AG09319 (cell line): ENCODE results near the gene TMEM190.

Experiments used
- DNase-seq: peaks from one replicate; pipeline ENCODE4 v3.0.0-alpha.2; 2010; ENCODE audit warnings: low read depth; ENCODE audit errors: extremely low read depth
- TF ChIP-seq, protein P1 (sequence below): IDR thresholded peaks from 2 replicates; pipeline ENCODE4 v1.5.1; 2011; ENCODE audit warnings: low read depth, mild to moderate bottlenecking, inconsistent platforms, low read length, moderate library complexity

TMEM190 gene

DNA sequence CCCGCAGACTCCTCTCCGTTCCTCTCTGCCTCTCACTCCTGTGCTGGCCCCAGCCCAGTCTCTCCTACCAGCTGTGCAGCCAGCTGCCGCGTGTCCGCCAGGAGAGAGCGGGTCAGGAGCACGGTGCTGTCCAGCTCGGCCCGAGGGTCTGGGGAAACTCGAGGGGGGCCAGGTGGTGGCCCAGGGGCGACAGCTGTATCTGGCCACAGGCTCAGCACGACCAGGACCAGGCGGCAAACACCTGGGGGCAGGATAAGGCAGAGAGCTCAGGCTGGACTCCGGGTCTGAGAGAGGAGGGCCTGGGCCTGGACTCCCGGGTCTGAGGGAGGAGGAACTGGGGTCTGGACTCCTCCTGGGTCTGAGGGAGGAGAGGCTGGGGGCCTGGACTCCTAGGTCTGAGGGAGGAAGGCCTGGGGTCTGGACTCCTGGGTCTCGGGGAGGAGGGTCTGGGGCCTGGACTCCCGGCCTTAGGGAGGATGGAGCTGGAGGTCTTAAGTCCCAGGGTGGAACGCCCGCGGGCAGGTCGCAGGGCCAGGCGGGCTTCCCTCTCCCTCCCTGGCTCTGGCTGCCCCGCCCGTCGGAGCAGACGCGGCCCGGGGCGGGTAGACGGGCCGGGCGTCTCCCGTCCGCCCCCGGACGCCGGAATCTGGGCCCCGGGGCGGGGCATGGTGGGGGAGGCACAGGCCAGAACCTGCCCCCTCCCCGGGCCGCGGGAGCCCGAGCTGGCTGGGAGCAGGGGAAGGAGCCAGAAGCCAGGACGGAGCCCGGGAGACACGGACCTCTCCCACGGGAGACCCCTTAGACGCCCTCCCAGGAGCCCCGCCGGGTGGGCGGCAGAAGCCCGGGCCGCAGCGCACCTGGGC lies 7.7 kb upstream of the TMEM190 start:
- TF ChIP-seq, protein P1, sequence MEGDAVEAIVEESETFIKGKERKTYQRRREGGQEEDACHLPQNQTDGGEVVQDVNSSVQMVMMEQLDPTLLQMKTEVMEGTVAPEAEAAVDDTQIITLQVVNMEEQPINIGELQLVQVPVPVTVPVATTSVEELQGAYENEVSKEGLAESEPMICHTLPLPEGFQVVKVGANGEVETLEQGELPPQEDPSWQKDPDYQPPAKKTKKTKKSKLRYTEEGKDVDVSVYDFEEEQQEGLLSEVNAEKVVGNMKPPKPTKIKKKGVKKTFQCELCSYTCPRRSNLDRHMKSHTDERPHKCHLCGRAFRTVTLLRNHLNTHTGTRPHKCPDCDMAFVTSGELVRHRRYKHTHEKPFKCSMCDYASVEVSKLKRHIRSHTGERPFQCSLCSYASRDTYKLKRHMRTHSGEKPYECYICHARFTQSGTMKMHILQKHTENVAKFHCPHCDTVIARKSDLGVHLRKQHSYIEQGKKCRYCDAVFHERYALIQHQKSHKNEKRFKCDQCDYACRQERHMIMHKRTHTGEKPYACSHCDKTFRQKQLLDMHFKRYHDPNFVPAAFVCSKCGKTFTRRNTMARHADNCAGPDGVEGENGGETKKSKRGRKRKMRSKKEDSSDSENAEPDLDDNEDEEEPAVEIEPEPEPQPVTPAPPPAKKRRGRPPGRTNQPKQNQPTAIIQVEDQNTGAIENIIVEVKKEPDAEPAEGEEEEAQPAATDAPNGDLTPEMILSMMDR: no peak
- DNase-seq: no peak

- TF ChIP-seq, protein P1: no peak; the same call in 1 of the 2 replicates
Measured at GRCh38 chr19:55369653-55370304, 6.8 kb upstream of the TMEM190 start.

DNA sequence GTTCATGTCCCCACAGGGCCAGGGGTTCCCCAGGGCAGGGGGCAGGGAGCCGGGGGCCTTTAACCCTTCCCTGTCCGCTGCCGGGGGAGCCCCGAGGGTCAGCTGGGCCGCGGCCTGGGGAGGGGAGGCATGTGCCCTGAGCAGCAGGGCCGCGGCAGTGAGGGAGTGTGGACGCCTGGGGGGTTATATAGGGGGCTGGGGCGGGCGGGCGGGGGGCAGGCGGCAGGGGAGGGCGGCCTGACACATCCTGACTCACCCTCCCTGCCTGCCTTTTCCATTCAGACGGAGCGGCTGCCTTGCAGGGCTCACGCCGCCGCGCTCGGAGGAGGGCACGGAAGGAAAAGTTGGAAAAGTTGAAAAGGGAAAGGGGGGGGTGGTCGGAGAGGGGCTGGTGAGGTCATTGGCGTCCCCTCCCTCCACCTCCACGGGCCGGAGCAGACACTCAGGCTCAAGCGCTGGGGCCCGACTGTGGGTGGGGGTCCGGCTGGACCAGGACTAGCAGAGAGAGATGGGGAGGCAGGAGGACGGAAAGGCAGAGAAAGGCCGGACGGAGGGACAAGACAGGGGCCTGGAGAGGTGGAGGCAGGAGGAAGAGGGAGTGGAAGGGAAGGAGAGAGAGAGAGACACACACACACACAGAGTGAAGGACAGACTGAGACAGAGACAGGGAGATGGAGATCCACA lies 6.2 kb upstream of the TMEM190 start, which contains the start of gene IL11:
IL11 (minus strand) TSS at position 159 of the 684 bp plus-strand sequence; CDS start at position 6, 153 bp downstream.
- no peak for DNase-seq
- TF ChIP-seq, protein P1: no peak

More at GRCh38 chr19:55369653-55370304, 6.8 kb upstream of the TMEM190 start:
- DNase-seq: no peak

- TF ChIP-seq, protein P1: no peak
Measured at GRCh38 chr19:55372316-55373081, 4.1 kb upstream of the TMEM190 start.

DNA sequence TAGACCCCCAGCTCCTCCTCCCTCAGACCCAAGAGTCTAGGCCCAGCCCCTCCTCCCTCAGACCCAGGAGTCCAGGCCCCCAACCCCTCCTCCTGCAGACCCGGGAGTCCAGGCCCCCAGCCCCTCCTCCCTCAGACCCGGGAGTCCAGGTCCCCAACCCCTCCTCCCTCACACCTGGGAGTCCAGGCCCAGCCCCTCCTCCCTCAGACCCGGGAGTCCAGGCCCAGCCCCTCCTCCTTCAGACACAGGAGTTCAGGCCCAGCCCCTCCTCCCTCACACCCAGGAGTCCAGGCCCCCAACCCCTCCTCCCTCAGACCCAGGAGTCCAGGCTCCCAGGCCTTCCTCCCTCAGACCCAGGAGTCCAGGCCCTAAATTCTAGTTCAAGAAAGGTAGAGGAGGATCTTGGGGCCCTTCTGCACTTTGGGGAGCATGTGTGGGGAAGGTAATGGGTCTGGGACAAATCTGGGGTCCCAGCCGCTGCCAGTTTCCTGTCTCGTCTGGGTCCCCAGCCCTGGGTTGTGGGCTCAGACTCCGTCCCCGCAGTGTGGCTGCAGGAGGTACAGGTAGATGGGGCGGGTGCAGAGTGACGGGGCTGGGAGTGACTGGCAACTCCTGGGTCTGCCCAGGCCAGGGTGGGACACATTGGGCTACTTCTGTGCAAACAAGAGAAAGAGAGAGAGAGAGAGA lies 3.2 kb upstream of the TMEM190 start:
- TF ChIP-seq, protein P1: no peak
- DNase-seq: no peak

More at GRCh38 chr19:55372316-55373081, 4.1 kb upstream of the TMEM190 start:
- no peak for DNase-seq

GRCh38 chr19:55373993-55374757 lies 2.5 kb upstream of the TMEM190 start:
- no peak for DNase-seq
- TF ChIP-seq, protein P1: no peak
